GM19240 (cell line): Measurements from ENCODE around the gene DPY30.

Experiments used
- DNase-seq: peaks from one replicate; pipeline ENCODE4 v3.0.0; 2011; ENCODE audit warnings: low spot score; ENCODE audit not compliant: insufficient read length

DPY30 gene

DNA sequence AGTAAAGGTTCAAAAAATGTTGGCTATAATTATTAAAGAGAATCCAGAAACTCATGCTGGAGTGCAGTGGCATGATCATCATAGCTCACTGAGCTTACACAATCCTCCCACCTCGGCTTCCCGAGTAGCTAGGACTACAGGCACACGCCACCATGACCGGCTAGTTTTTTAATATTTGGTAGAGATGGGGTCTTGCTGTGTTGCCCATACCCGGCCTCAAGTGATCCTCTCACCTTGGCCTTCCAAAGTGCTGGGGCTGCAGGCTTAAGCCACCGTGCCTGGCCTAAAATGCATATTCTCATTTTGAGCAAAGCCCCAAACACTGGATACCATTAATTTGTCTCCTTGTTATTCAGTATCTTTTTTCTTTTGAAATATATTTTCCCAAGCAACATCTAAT is 61.2 kb downstream of the DPY30 start:
- no peak for DNase-seq
